22Rv1 (cell line): ENCODE data around the gene SERTAD3.

ENCODE experiments used
- CTCF ChIP-seq: fragments of 450-650 bp; IDR thresholded peaks from 2 replicates; pipeline ENCODE4 v1.5.1; 2017; ENCODE audit warnings: mild to moderate bottlenecking
- ZFX ChIP-seq: fragments of 450-650 bp; IDR thresholded peaks from 2 replicates; pipeline ENCODE4 v1.6.1; 2017; ENCODE audit warnings: antibody characterized with exemption, borderline replicate concordance

GRCh38 chr19:40413291-40413845, 30.8 kb downstream of the SERTAD3 start, which contains the start of gene PRX:
- TF ChIP-seq CTCF (no peak), ZFX (no peak)
